ENCODE data around the gene TSPAN9. TPM values are rescaled to one million over a fixed set of nuclear protein-coding genes. Genes with fewer than 3 reads are reported as not detected.

The TSPAN9 gene
- total and polyA plus RNA-seq, 10 of the 15 experiments (the other 5 are each of a cell fraction or from before 2014, with no cell fraction given): 0.03 to 1.0 (median 0.12) TPM; not detected in 5

DNA sequence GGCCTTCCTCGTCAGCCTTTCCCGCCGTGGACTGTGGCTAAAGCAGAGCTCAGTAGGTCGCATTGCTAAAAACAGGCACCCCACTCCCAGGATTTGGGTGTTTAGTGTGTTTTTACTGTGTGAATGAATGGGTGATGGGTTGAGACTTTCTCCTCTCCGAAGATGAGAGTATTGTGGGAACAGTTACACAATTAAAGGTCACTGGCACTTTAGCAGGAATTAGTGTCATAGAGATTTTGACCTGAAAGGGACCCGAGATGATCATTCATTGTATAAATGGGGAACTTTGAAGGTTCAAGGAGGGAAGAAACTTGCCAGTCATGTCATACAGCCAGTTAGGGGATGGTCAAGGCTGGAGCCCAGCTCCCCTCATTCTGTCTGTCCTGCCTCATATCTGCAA, 56.9 kb downstream of the TSPAN9 start:
- ATAC-seq (no peak), FAIRE-seq (no peak), DNase-seq (ENCODE audit: low read depth, low spot score) (no peak)
- in situ Hi-C loops (cut with MboI) (loop anchor here (5.0 kb wide), 1 partner anchor 138 kb away; no protein-coding TSS in a partner anchor), intact Hi-C loops (cut with micrococcal nuclease; ENCODE audit: unreplicated experiment) (no loop called here)
- H4K20me1 ChIP-seq (ENCODE audit: control insufficient read depth, insufficient read depth): no peaks in the 10 kb centered on the region
- SMC1A ChIA-PET (ENCODE audit: uncharacterized antibody, unreplicated experiment): interaction anchor here (1.1 kb wide), 1 partner anchor 142 kb away, joined by 3 read pairs; no protein-coding TSS in a partner anchor
- H3K4me2 ChIP-seq (ENCODE audit: control insufficient read depth, insufficient read depth): no peak overlapping the region
- H3K4me1 ChIP-seq (ENCODE audit: control insufficient read depth, insufficient read depth, low read length): no peaks in the 10 kb centered on the region
- no peak overlapping the region for H3K9ac ChIP-seq (ENCODE audit: control insufficient read depth, insufficient read depth, low read length)
- no peak for TF ChIP-seq RUNX3 (IDR thresholded peaks at IDR 0.05; ENCODE audit: low read length)
- no peak for TF ChIP-seq CHD2 (IDR thresholded peaks at IDR 0.05; ENCODE audit: borderline replicate concordance, low read depth, low read length)
- TF ChIP-seq POLR2A (IDR thresholded peaks at IDR 0.05; ENCODE audit: low read depth, low read length): no peak
- no peak for TF ChIP-seq MXI1 (IDR thresholded peaks at IDR 0.05; ENCODE audit: low read depth, low read length)
- TF ChIP-seq MTA2 (IDR thresholded peaks at IDR 0.05; ENCODE audit: low read depth): no peak
- no peak for TF ChIP-seq ZNF24 (IDR thresholded peaks at IDR 0.05)
- TF ChIP-seq, protein P1, sequence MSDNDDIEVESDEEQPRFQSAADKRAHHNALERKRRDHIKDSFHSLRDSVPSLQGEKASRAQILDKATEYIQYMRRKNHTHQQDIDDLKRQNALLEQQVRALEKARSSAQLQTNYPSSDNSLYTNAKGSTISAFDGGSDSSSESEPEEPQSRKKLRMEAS (IDR thresholded peaks at IDR 0.05; ENCODE audit: low read depth, low read length): no peak
- TF ChIP-seq POU2F2 (IDR thresholded peaks at IDR 0.05; ENCODE audit: borderline replicate concordance, low read depth, low read length): no peak
- TF ChIP-seq HDGF (IDR thresholded peaks at IDR 0.05): no peak
- no peak for TF ChIP-seq POLR2AphosphoS2 (IDR thresholded peaks at IDR 0.05; ENCODE audit: low read depth, low read length)
- TF ChIP-seq BACH1 (IDR thresholded peaks at IDR 0.05; ENCODE audit: borderline replicate concordance): no peak
- H2AFZ ChIP-seq (ENCODE audit: control insufficient read depth, low read depth, low read length): no peak overlapping the region
- RAD21 ChIA-PET (ENCODE audit: unreplicated experiment): interaction anchor here (3.4 kb wide), 1 partner anchor 141 kb away, joined by 17 read pairs; no protein-coding TSS in a partner anchor
- H3K27me3 ChIP-seq (replicated peaks in 1 of 2; ENCODE audit: control insufficient read depth in 2 of 2, insufficient read depth in 2 of 2, low read length in 1 of 2): peaks cover 2 to 8% of the 10 kb centered on the region in 2 experiments; a peak in 3 of 4 replicates
- no peaks in the 10 kb centered on the region for H3K36me3 ChIP-seq (ENCODE audit: control insufficient read depth in 2 of 2, insufficient read depth in 2 of 2, low read length in 1 of 2)
- H3K4me3 ChIP-seq: no peak overlapping the region
- no TSS peak for BruUV-seq (replicated peaks)
- H3K9me3 ChIP-seq (replicated peaks; ENCODE audit: control insufficient read depth, insufficient read depth, low read length): no peaks in the 10 kb centered on the region
- 28% methylated on average over 6 of the region's 6 CpGs for WGBS (ENCODE audit: insufficient coverage, insufficient replicate concordance, low lambda C conversion rate, missing lambda C conversion rate)
- POLR2A ChIA-PET: no interaction called here
- CTCF ChIA-PET: interaction anchor here (1.3 to 3.9 kb wide), 2 partner anchors 83 to 141 kb away, joined by 3 to 27 read pairs; no protein-coding TSS in a partner anchor
- H3K27ac ChIP-seq (ENCODE audit: control insufficient read depth, insufficient read depth): no peak overlapping the region
- H3K79me2 ChIP-seq (ENCODE audit: control insufficient read depth, insufficient read depth, low read length): no peaks in the 10 kb centered on the region
